CD4-positive, alpha-beta T cell (primary cell): ENCODE data around the gene IQCB1. TPM values are rescaled to one million over a fixed set of nuclear protein-coding genes. Genes with fewer than 3 reads are reported as not detected.

Experiments used
- ATAC-seq: fragments of 200-7000 bp; cut with Tn5 transposase; one replicate; pipeline ENCODE4 v1.10.0; 2022; ENCODE audit warnings: mild to moderate bottlenecking; ENCODE audit not compliant: poor library complexity
- CTCF ChIA-PET: fragments of 350-600 bp; sonication (Branson Sonifier 250); formaldehyde crosslinking; loops from one replicate; lab custom pipeline; 2021; ENCODE audit warnings: antibody characterized with exemption, inconsistent platforms; lab: Charles Lee
- POLR2A ChIA-PET: fragments of 350-600 bp; sonication (Branson Sonifier 250); formaldehyde crosslinking; loops from one replicate; lab custom pipeline; 2021; ENCODE audit warnings: antibody characterized with exemption, inconsistent platforms; lab: Charles Lee
- DNase-seq, 14 experiments: peaks; one replicate each; pipeline ENCODE4 v3.0.0-alpha.2; 2013 to 2020; ENCODE audit warnings: mixed read lengths in 2 of 14
- H3K27ac ChIP-seq, 2 donors: one replicate each; pipeline versions ENCODE4 v1.5.1 to v1.7.0; 2013; ENCODE audit warnings: low read length in 2 of 2, low read depth in 1 of 2, mild to moderate bottlenecking in 1 of 2
- H3K27me3 ChIP-seq, 2 experiments: 1 replicate in 1 of 2; 2 replicates in 1 of 2; pipeline versions ENCODE4 v1.6.1 to v1.7.0; 2013; ENCODE audit warnings: low read length in 2 of 2, control low read depth in 1 of 2, mild to moderate bottlenecking in 1 of 2, moderate library complexity in 1 of 2; ENCODE audit not compliant: insufficient read depth in 2 of 2, control insufficient read depth in 1 of 2
- H3K36me3 ChIP-seq: one replicate; pipeline ENCODE4 v1.6.1; 2013; ENCODE audit warnings: low read length, control low read depth; ENCODE audit not compliant: insufficient read depth
- H3K4me1 ChIP-seq: one replicate; pipeline ENCODE4 v1.6.1; 2013; ENCODE audit warnings: low read length, control low read depth; ENCODE audit not compliant: insufficient read depth
- H3K4me3 ChIP-seq: one replicate; pipeline ENCODE4 v1.5.1; 2013; ENCODE audit warnings: mild to moderate bottlenecking, low read length, moderate library complexity
- H3K9me3 ChIP-seq, 2 experiments: 1 replicate in 1 of 2; 2 replicates in 1 of 2; pipeline versions ENCODE4 v1.6.1 to v1.7.0; 2013; ENCODE audit warnings: low read length in 2 of 2, mild to moderate bottlenecking in 2 of 2, control low read depth in 1 of 2, moderate library complexity in 1 of 2; ENCODE audit not compliant: control insufficient read depth in 1 of 2, insufficient read depth in 1 of 2
- H3K27ac Mint-ChIP-seq: one replicate; pipeline ENCODE4 v1.8.0; 2020; ENCODE audit warnings: mixed read lengths
- H3K27me3 Mint-ChIP-seq: one replicate; pipeline ENCODE4 v1.8.0; 2021; ENCODE audit warnings: mixed read lengths
- H3K36me3 Mint-ChIP-seq: one replicate; pipeline ENCODE4 v1.8.0; 2021; ENCODE audit warnings: low read depth, mixed read lengths
- H3K4me1 Mint-ChIP-seq: one replicate; pipeline ENCODE4 v1.8.0; 2021; ENCODE audit warnings: low read depth, mixed read lengths
- H3K4me3 Mint-ChIP-seq: one replicate; pipeline ENCODE4 v1.8.0; 2020; ENCODE audit warnings: mild to moderate bottlenecking, mixed read lengths
- H3K9me3 Mint-ChIP-seq: one replicate; pipeline ENCODE4 v1.8.0; 2020; ENCODE audit warnings: mixed read lengths
- intact Hi-C, 2 experiments: fragments of 100-400 bp; cut with DNase I in 1 of 2; cut with micrococcal nuclease in 1 of 2; formaldehyde crosslinking; loops; one replicate each; pipeline versions ENCODE4 v1.15.1 to v1.9.0; 2023 to 2025; cut with DNase I, micrococcal nuclease
- total RNA-seq, 174 experiments: library from RNA in 2 of 174; stranded (reverse) in 2 of 174; gene quantifications; one replicate each; pipeline ENCODE4 v1.2.3 and lab custom pipeline; 2021 to 2026
- TF ChIP-seq, protein P1 (sequence below): fragments of 200-600 bp; IDR thresholded peaks from one replicate; pipeline ENCODE4 v1.8.0; 2022; ENCODE audit warnings: antibody characterized with exemption, mild to moderate bottlenecking

The IQCB1 gene
- total RNA-seq, 2 experiments from 2014 or later, result 39.6 to 41.3 TPM

GRCh38 chr3:121834157-121834670 lies 646 bp downstream of the IQCB1 start:
- no peaks in the 10 kb centered on the region for H3K27me3 Mint-ChIP-seq
- H3K9me3 Mint-ChIP-seq, result no peaks in the 10 kb centered on the region
- peaks cover 52% of the 10 kb centered on the region for H3K36me3 Mint-ChIP-seq
- H3K4me3 Mint-ChIP-seq, result peak overlapping the region; percentile 92
- TF ChIP-seq, protein P1, sequence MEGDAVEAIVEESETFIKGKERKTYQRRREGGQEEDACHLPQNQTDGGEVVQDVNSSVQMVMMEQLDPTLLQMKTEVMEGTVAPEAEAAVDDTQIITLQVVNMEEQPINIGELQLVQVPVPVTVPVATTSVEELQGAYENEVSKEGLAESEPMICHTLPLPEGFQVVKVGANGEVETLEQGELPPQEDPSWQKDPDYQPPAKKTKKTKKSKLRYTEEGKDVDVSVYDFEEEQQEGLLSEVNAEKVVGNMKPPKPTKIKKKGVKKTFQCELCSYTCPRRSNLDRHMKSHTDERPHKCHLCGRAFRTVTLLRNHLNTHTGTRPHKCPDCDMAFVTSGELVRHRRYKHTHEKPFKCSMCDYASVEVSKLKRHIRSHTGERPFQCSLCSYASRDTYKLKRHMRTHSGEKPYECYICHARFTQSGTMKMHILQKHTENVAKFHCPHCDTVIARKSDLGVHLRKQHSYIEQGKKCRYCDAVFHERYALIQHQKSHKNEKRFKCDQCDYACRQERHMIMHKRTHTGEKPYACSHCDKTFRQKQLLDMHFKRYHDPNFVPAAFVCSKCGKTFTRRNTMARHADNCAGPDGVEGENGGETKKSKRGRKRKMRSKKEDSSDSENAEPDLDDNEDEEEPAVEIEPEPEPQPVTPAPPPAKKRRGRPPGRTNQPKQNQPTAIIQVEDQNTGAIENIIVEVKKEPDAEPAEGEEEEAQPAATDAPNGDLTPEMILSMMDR, result no peak
- no peak for ATAC-seq
- DNase-seq, result peak in 3 of 14 experiments; percentile 9 to 42 (median 34)
- Histone ChIP-seq H3K4me3 (peak overlapping the region; percentile 70), H3K27ac (peak overlapping the region; percentile 83 to 84), H3K27me3 (no peaks in the 10 kb centered on the region), H3K9me3 (no peaks in the 10 kb centered on the region), H3K36me3 (peaks cover 26% of the 10 kb centered on the region), H3K4me1 (peaks cover 25% of the 10 kb centered on the region)
- ChIA-PET CTCF (interaction anchor here (1.2 kb wide), 1 partner anchor 107 kb away, joined by 3 read pairs; no protein-coding TSS in a partner anchor), POLR2A (interaction anchor here (0.9 to 1.4 kb wide), 6 partner anchors 16 to 550 kb away, joined by 3 to 9 read pairs (median 4); partner anchors contain the start of genes FAM162A and GOLGB1)
- intact Hi-C loops, result loop anchor here (2.0 to 10.0 kb wide), 13 partner anchors 85 to 1489 kb away; partner anchors contain the start of genes GOLGB1 (in 2 of the 2), FAM162A (in 1 of the 2), GTF2E1 (in 1 of the 2) and HCLS1 (in 1 of the 2)
- peak overlapping the region; percentile 79 for H3K27ac Mint-ChIP-seq
- peaks cover 68% of the 10 kb centered on the region for H3K4me1 Mint-ChIP-seq

DNA sequence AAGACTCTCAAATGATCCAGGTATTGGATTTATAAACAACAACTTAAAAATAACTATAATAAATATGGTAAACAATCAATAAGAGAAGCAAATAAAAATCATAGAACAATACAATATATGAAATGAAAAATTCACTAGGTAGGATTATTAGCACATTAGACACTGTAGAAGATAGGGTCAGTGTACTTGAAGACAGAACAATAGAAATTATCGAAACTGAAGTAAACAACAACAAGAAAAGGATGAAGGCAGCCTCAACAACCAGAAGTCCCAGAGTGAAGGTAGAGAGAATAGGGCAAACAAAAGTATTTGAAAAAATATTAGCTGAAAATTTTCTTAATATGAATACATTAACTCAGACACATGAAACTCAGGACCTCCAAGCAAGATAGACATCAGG lies 11.9 kb downstream of the IQCB1 start:
- H3K9me3 Mint-ChIP-seq, result peaks cover 7% of the 10 kb centered on the region
- CTCF ChIA-PET, result no interaction called here
- no peaks in the 10 kb centered on the region for H3K4me1 ChIP-seq
- intact Hi-C loops, result no loop called here
- H3K27me3 ChIP-seq, result no peaks in the 10 kb centered on the region
- POLR2A ChIA-PET, result no interaction called here
- H3K27me3 Mint-ChIP-seq, result no peaks in the 10 kb centered on the region
- peaks cover 95% of the 10 kb centered on the region for H3K36me3 Mint-ChIP-seq
- TF ChIP-seq, protein P1, result no peak
- no peak overlapping the region for H3K27ac ChIP-seq
- peaks cover 37% of the 10 kb centered on the region for H3K4me1 Mint-ChIP-seq
- peaks cover 85% of the 10 kb centered on the region for H3K36me3 ChIP-seq
- H3K4me3 ChIP-seq, result no peak overlapping the region
- peaks cover 0 to 7% of the 10 kb centered on the region in 2 experiments for H3K9me3 ChIP-seq
- H3K27ac Mint-ChIP-seq, result no peak overlapping the region
- H3K4me3 Mint-ChIP-seq, result no peak overlapping the region
- DNase-seq (no peak), ATAC-seq (no peak)

GRCh38 chr3:121821421-121822199 lies 13.2 kb downstream of the IQCB1 start:
- Mint-ChIP-seq H3K9me3 (peaks cover 12% of the 10 kb centered on the region), H3K36me3 (peaks cover 95% of the 10 kb centered on the region), H3K4me1 (peaks cover 48% of the 10 kb centered on the region), H3K27ac (no peak overlapping the region), H3K4me3 (no peak overlapping the region), H3K27me3 (no peaks in the 10 kb centered on the region)
- POLR2A ChIA-PET, result no interaction called here
- no peak overlapping the region for H3K27ac ChIP-seq
- no peaks in the 10 kb centered on the region for H3K27me3 ChIP-seq
- H3K4me1 ChIP-seq, result no peaks in the 10 kb centered on the region
- H3K9me3 ChIP-seq, result peaks cover 0 to 7% of the 10 kb centered on the region in 2 experiments
- CTCF ChIA-PET, result interaction anchor here (0.6 to 1.3 kb wide), 2 partner anchors 8 to 438 kb away, joined by 3 read pairs; no protein-coding TSS in a partner anchor
- TF ChIP-seq, protein P1, result no peak
- H3K4me3 ChIP-seq, result no peak overlapping the region
- no peak for ATAC-seq
- intact Hi-C loops, result no loop called here
- no peak for DNase-seq
- H3K36me3 ChIP-seq, result peaks cover 83% of the 10 kb centered on the region
